H1 (cell line): ENCODE data around the gene ADPGK. TPM values are rescaled to one million over a fixed set of nuclear protein-coding genes. Genes with fewer than 3 reads are reported as not detected.

Source experiments
- CTCF ChIA-PET: fragments of 300-600 bp; sonication (Branson Sonifier 250); formaldehyde crosslinking; loops from one replicate; lab custom pipeline; 2021; ENCODE audit not compliant: partially characterized antibody; lab: Charles Lee
- POLR2A ChIA-PET: fragments of 300-600 bp; sonication (Branson Sonifier 250); formaldehyde crosslinking; loops from one replicate; lab custom pipeline; 2021; ENCODE audit warnings: inconsistent platforms; ENCODE audit not compliant: partially characterized antibody; lab: Charles Lee
- DNase-seq, 2 experiments: peaks; one replicate each; pipeline versions ENCODE4 v3.0.0 to v3.0.0-alpha.2; 2010 to 2022; ENCODE audit warnings: low spot score in 2 of 2, low read depth in 1 of 2, mixed read lengths in 1 of 2
- FAIRE-seq: peaks from 2 replicates; lab custom pipeline; 2011; peaks lifted over from hg19 to GRCh38; lab: Jason Lieb, UNC
- H2AFZ ChIP-seq: 2 replicates; pipeline ENCODE4 v1.8.1; 2012; ENCODE audit warnings: low read length, inconsistent platforms
- H2AK5ac ChIP-seq: 2 replicates; pipeline ENCODE4 v1.6.1; 2013; ENCODE audit warnings: low read depth, low read length
- H2BK120ac ChIP-seq: replicated peaks from 2 replicates; pipeline ENCODE3; 2013; ENCODE audit warnings: low read depth, low read length, inconsistent platforms
- H2BK12ac ChIP-seq: 2 replicates; pipeline ENCODE4 v1.6.1; 2013; ENCODE audit warnings: low read depth, low read length
- H2BK15ac ChIP-seq: 2 replicates; pipeline ENCODE4 v1.6.1; 2013; ENCODE audit warnings: low read length
- H2BK20ac ChIP-seq: 2 replicates; pipeline ENCODE4 v1.6.1; 2013; ENCODE audit warnings: low read length
- H2BK5ac ChIP-seq: 2 replicates; pipeline ENCODE4 v1.6.1; 2013; ENCODE audit warnings: low read depth, low read length
- H3K14ac ChIP-seq: 2 replicates; pipeline ENCODE4 v1.6.1; 2013; ENCODE audit warnings: inconsistent platforms; ENCODE audit not compliant: insufficient read length
- H3K18ac ChIP-seq: 2 replicates; pipeline ENCODE4 v1.6.1; 2013; ENCODE audit warnings: low read length; ENCODE audit errors: extremely low read depth
- H3K23ac ChIP-seq: 2 replicates; pipeline ENCODE4 v1.6.1; 2013; ENCODE audit warnings: inconsistent platforms; ENCODE audit not compliant: insufficient read length
- H3K23me2 ChIP-seq: 2 replicates; pipeline ENCODE4 v1.6.1; 2013; ENCODE audit warnings: low read depth, low read length
- H3K27ac ChIP-seq: 2 replicates; pipeline ENCODE4 v1.6.1; 2011; ENCODE audit warnings: low read depth, low read length, inconsistent platforms
- H3K27me3 ChIP-seq, 4 experiments: replicated peaks in 1 of 4; 1 replicate in 1 of 4; 2 replicates in 3 of 4; pipeline versions ENCODE4 v1.6.1 to v1.8.1; 2011 to 2013; ENCODE audit warnings: low read length in 3 of 4, mild to moderate bottlenecking in 3 of 4, inconsistent platforms in 2 of 4, mixed read lengths in 2 of 4, moderate library complexity in 1 of 4; ENCODE audit not compliant: control insufficient read depth in 3 of 4, insufficient read depth in 3 of 4; ENCODE audit errors: extremely low read depth in 1 of 4
- H3K36me3 ChIP-seq, 4 experiments: 2 replicates each; pipeline versions ENCODE4 v1.6.1 to v1.8.1; 2011 to 2013; ENCODE audit warnings: mild to moderate bottlenecking in 4 of 4, low read length in 3 of 4, moderate library complexity in 2 of 4, control low read depth in 1 of 4, inconsistent platforms in 1 of 4; ENCODE audit not compliant: insufficient read depth in 4 of 4, control insufficient read depth in 2 of 4
- H3K4ac ChIP-seq: replicated peaks from 2 replicates; pipeline ENCODE3; 2013; ENCODE audit warnings: low read length, low read depth, mixed read lengths, inconsistent platforms; ENCODE audit not compliant: insufficient read length
- H3K4me1 ChIP-seq, 4 experiments: replicated peaks in 1 of 4; 1 replicate in 1 of 4; 2 replicates in 3 of 4; pipeline versions ENCODE4 v1.6.1 to v1.8.1; 2011 to 2013; ENCODE audit warnings: low read length in 3 of 4, inconsistent platforms in 2 of 4, mixed read lengths in 1 of 4; ENCODE audit not compliant: insufficient read depth in 4 of 4, control insufficient read depth in 3 of 4
- H3K4me2 ChIP-seq, 2 experiments: 2 replicates each; pipeline versions ENCODE4 v1.6.1 to v1.8.1; 2011 to 2013; ENCODE audit warnings: low read depth in 2 of 2, low read length in 2 of 2, control low read depth in 1 of 2, inconsistent platforms in 1 of 2, mild to moderate bottlenecking in 1 of 2; ENCODE audit not compliant: insufficient read depth in 1 of 2
- H3K4me3 ChIP-seq, 4 experiments: fragments of 200-600, 300-600 bp in 1 of 4; sonication (generic), shearing (Covaris generic), sonication (Bioruptor Twin) in 1 of 4; 2 replicates each; pipeline versions ENCODE4 v1.5.1 to v1.8.1; 2011 to 2016; ENCODE audit warnings: low read length in 4 of 4, low read depth in 3 of 4, control low read depth in 2 of 4, inconsistent platforms in 2 of 4, mild to moderate bottlenecking in 2 of 4, mixed read lengths in 1 of 4, moderate library complexity in 1 of 4; ENCODE audit not compliant: insufficient read depth in 2 of 4; ENCODE audit errors: extremely low read depth in 1 of 4
- H3K56ac ChIP-seq: replicated peaks from 2 replicates; pipeline ENCODE3; 2013; ENCODE audit warnings: low read depth, mild to moderate bottlenecking, mixed read lengths, low read length, inconsistent platforms; ENCODE audit not compliant: insufficient read length
- H3K79me1 ChIP-seq: 2 replicates; pipeline ENCODE4 v1.6.1; 2013; ENCODE audit warnings: low read depth, low read length, control low read depth
- H3K79me2 ChIP-seq, 2 experiments: 2 replicates each; pipeline versions ENCODE4 v1.6.1 to v1.8.1; 2012 to 2013; ENCODE audit warnings: low read length in 2 of 2, mild to moderate bottlenecking in 2 of 2, inconsistent platforms in 1 of 2; ENCODE audit not compliant: insufficient read depth in 2 of 2, control insufficient read depth in 1 of 2
- H3K9ac ChIP-seq, 4 experiments: replicated peaks in 1 of 4; 1 replicate in 1 of 4; 2 replicates in 3 of 4; pipeline versions ENCODE4 v1.6.1 to v1.8.1; 2011 to 2013; ENCODE audit warnings: low read depth in 3 of 4, low read length in 3 of 4, control low read depth in 2 of 4, mild to moderate bottlenecking in 2 of 4, moderate library complexity in 2 of 4, inconsistent platforms in 1 of 4; ENCODE audit errors: extremely low read depth in 1 of 4
- H3K9me3 ChIP-seq, 2 experiments: 2 replicates each; pipeline versions ENCODE4 v1.6.1 to v1.8.1; 2012 to 2013; ENCODE audit warnings: mild to moderate bottlenecking in 2 of 2, moderate library complexity in 2 of 2, control low read depth in 1 of 2, inconsistent platforms in 1 of 2, low read depth in 1 of 2, low read length in 1 of 2, mixed read lengths in 1 of 2; ENCODE audit not compliant: insufficient read depth in 2 of 2
- H4K20me1 ChIP-seq, 2 experiments: replicated peaks in 1 of 2; 2 replicates each; pipeline versions ENCODE3 to v1.8.1; 2011 to 2013; ENCODE audit warnings: inconsistent platforms in 2 of 2, low read length in 2 of 2, mild to moderate bottlenecking in 1 of 2; ENCODE audit not compliant: insufficient read depth in 2 of 2, control insufficient read depth in 1 of 2
- H4K5ac ChIP-seq: 2 replicates; pipeline ENCODE4 v1.6.1; 2013; ENCODE audit warnings: low read length, low read depth, mixed read lengths, inconsistent platforms; ENCODE audit not compliant: insufficient read length
- H4K8ac ChIP-seq: 2 replicates; pipeline ENCODE4 v1.8.0; 2013; ENCODE audit warnings: mild to moderate bottlenecking, moderate library complexity, low read length, inconsistent platforms; ENCODE audit not compliant: insufficient read depth; ENCODE audit errors: extremely low read depth
- H4K91ac ChIP-seq: replicated peaks from 2 replicates; pipeline ENCODE3; 2013; ENCODE audit warnings: low read length, mixed read lengths, inconsistent platforms; ENCODE audit not compliant: insufficient read length
- ATF2 ChIP-seq: IDR thresholded peaks from 2 replicates; pipeline ENCODE4 v1.6.1; 2012; ENCODE audit warnings: low read length, inconsistent platforms
- ATF3 ChIP-seq: IDR thresholded peaks from 2 replicates; pipeline ENCODE4 v1.6.1; 2011; ENCODE audit warnings: low read depth, mild to moderate bottlenecking, low read length; ENCODE audit not compliant: insufficient read depth
- BACH1 ChIP-seq: IDR thresholded peaks from 2 replicates; pipeline ENCODE4 v1.6.1; 2012; ENCODE audit warnings: low read length, improper control_type of control experiment
- CHD2 ChIP-seq: IDR thresholded peaks from 2 replicates; pipeline ENCODE4 v1.6.1; 2012; ENCODE audit warnings: low read length, improper control_type of control experiment
- CTBP2 ChIP-seq: IDR thresholded peaks from 2 replicates; pipeline ENCODE4 v1.7.0; 2011; ENCODE audit warnings: borderline replicate concordance, mild to moderate bottlenecking, moderate library complexity, mixed read lengths, low read length; ENCODE audit not compliant: insufficient read depth, insufficient read length
- CTCF ChIP-seq, 3 experiments: IDR thresholded peaks; 1 replicate in 2 of 3; 2 replicates in 1 of 3; pipeline versions ENCODE4 v1.5.1 to v1.6.1; 2011; ENCODE audit warnings: low read length in 3 of 3, mild to moderate bottlenecking in 3 of 3, inconsistent platforms in 2 of 3, low read depth in 1 of 3, moderate library complexity in 1 of 3; ENCODE audit not compliant: insufficient read depth in 1 of 3; ENCODE audit errors: control extremely low read depth in 1 of 3
- POU5F1 ChIP-seq: IDR thresholded peaks from 2 replicates; pipeline ENCODE4 v1.6.1; 2011; ENCODE audit warnings: low read depth, mild to moderate bottlenecking, low read length, moderate library complexity
- SRF ChIP-seq: IDR thresholded peaks from 2 replicates; pipeline ENCODE4 v1.6.1; 2011; ENCODE audit warnings: mild to moderate bottlenecking, low read depth, low read length, moderate library complexity
- TAF1 ChIP-seq: IDR thresholded peaks from 2 replicates; pipeline ENCODE4 v1.6.1; 2011; ENCODE audit warnings: mild to moderate bottlenecking, low read depth, low read length
- WGBS, 2 experiments: shearing (Covaris generic) in 1 of 2; methylation state at CpG; one replicate each; pipeline versions ENCODE4 v1.1.6 to v1.1.7; 2013 to 2015; ENCODE audit warnings: low lambda C conversion rate in 2 of 2, mixed read lengths in 2 of 2, inconsistent platforms in 1 of 2, low coverage in 1 of 2, missing lambda C conversion rate in 1 of 2; ENCODE audit not compliant: insufficient replicate concordance in 2 of 2, insufficient coverage in 1 of 2, insufficient read length in 1 of 2; ENCODE audit errors: extremely low coverage in 1 of 2, missing lambda C conversion rate in 1 of 2; 5-methylcytosine and 5-hydroxymethylcytosine counted together
- polyA plus RNA-seq, 7 experiments: library from polyadenylated mRNA; depleted of rRNA in 3 of 7; stranded (reverse) in 5 of 7; unstranded in 2 of 7; fragments of >200 nt in 5 of 7; fragments of 200-250 nt in 2 of 7; gene quantifications; 1 replicate in 5 of 7; 2 replicates in 1 of 7; 4 replicates in 1 of 7; pipeline versions ENCODE4 v1.2.1 to v1.2.3, GENCODE V29; 2011 to 2013; ENCODE audit warnings: missing spikeins in 2 of 7, mixed read lengths in 2 of 7
- total RNA-seq: library from RNA; stranded (reverse); fragmentation: NEBNext Ultra II Directional; extraction: Animal tissue kit (Norgen Biotek cat#: 25700); gene quantifications from 2 replicates; pipeline ENCODE4 v1.2.1, GENCODE V29; 2021

Gene ADPGK
- total and polyA plus RNA-seq, 2 of the 8 experiments (the other 6 are each of a cell fraction or from before 2014, with no cell fraction given) = 32.2 to 38.2 TPM

- H3K27me3 ChIP-seq = no peaks in the 10 kb centered on the region
- no peak overlapping the region for H4K91ac ChIP-seq
- no peak overlapping the region for H2BK5ac ChIP-seq
- H3K9ac ChIP-seq = no peak overlapping the region
- H3K4me2 ChIP-seq = no peak overlapping the region
- H3K23me2 ChIP-seq = no peaks in the 10 kb centered on the region
- no peak overlapping the region for H2BK20ac ChIP-seq
- no peaks in the 10 kb centered on the region for H3K79me1 ChIP-seq
- H3K27ac ChIP-seq = no peak overlapping the region
- no peak overlapping the region for H2BK15ac ChIP-seq
- no peak overlapping the region for H2AFZ ChIP-seq
- FAIRE-seq = no peak
- H3K9me3 ChIP-seq = peaks cover 2 to 4% of the 10 kb centered on the region in 2 experiments; a peak in 2 of 4 replicates
- no peak overlapping the region for H2BK120ac ChIP-seq
- no peak overlapping the region for H3K56ac ChIP-seq
- H3K4me3 ChIP-seq = no peak overlapping the region
- no peak overlapping the region for H4K8ac ChIP-seq
- no peak overlapping the region for H3K4ac ChIP-seq
- POLR2A ChIA-PET = interaction anchor here (1.8 kb wide), 1 partner anchor 10 kb away, joined by 4 read pairs; no protein-coding TSS in a partner anchor
- no peak overlapping the region for H4K5ac ChIP-seq
- no peaks in the 10 kb centered on the region for H3K4me1 ChIP-seq
- H3K23ac ChIP-seq = no peak overlapping the region
- no peaks in the 10 kb centered on the region for H4K20me1 ChIP-seq
- 60% methylated on average over 1 of the region's 1 CpG; no CpG with 5 or more reads in 1 of the 2 experiments for WGBS, 2 experiments
- no peak overlapping the region for H3K18ac ChIP-seq
- H2BK12ac ChIP-seq = no peak overlapping the region
- no peak overlapping the region for H2AK5ac ChIP-seq
- H3K14ac ChIP-seq = no peak overlapping the region
- CTCF ChIA-PET = interaction anchor here (0.7 kb wide), 1 partner anchor 534 kb away, joined by 3 read pairs; no protein-coding TSS in a partner anchor
- DNase-seq = no peak
- H3K79me2 ChIP-seq = no peaks in the 10 kb centered on the region
- peaks cover 5 to 30% (median 20%) of the 10 kb centered on the region in 4 experiments for H3K36me3 ChIP-seq
- TF ChIP-seq SRF = no peak
- no peak for TF ChIP-seq TAF1
- no peak for TF ChIP-seq BACH1
- TF ChIP-seq CTBP2 = no peak
- no peak for TF ChIP-seq ATF3
- TF ChIP-seq CTCF (IDR thresholded peaks at IDR 0.05; ENCODE audit: control extremely low read depth in 1 of 3, insufficient read depth in 1 of 3, low read depth in 1 of 3, low read length in 3 of 3) = no peak
- no peak for TF ChIP-seq POU5F1
- TF ChIP-seq CHD2 = no peak
- TF ChIP-seq ATF2 = no peak
Measured at GRCh38 chr15:72740219-72740618, 43.3 kb downstream of the ADPGK start.
